H9 (cell line): Measurements from ENCODE around the gene CALHM1. TPM values are rescaled to one million over a fixed set of nuclear protein-coding genes. Genes with fewer than 3 reads are reported as not detected.

ENCODE experiments used
- DNase-seq: peaks from one replicate; pipeline ENCODE4 v3.0.0-alpha.2; 2017
- H2AFZ ChIP-seq: one replicate; pipeline ENCODE4 v1.6.1; 2013; ENCODE audit warnings: mild to moderate bottlenecking, low read length, control low read depth, moderate library complexity
- H2AK5ac ChIP-seq: 2 replicates; pipeline ENCODE4 v1.6.1; 2013; ENCODE audit warnings: low read length, control low read depth, mixed read lengths; ENCODE audit not compliant: insufficient read length
- H2BK120ac ChIP-seq: one replicate; pipeline ENCODE4 v1.6.1; 2013; ENCODE audit warnings: low read depth, mild to moderate bottlenecking, low read length, control low read depth, inconsistent platforms; ENCODE audit not compliant: poor library complexity, severe bottlenecking
- H2BK12ac ChIP-seq: 2 replicates; pipeline ENCODE4 v1.6.1; 2013; ENCODE audit warnings: low read length, control low read depth, mixed read lengths, low read depth; ENCODE audit not compliant: insufficient read length
- H2BK15ac ChIP-seq: 2 replicates; pipeline ENCODE4 v1.6.1; 2013; ENCODE audit warnings: low read depth, low read length, control low read depth
- H2BK20ac ChIP-seq: one replicate; pipeline ENCODE4 v1.6.1; 2013; ENCODE audit warnings: low read depth, mild to moderate bottlenecking, low read length, control low read depth, inconsistent platforms; ENCODE audit not compliant: poor library complexity, severe bottlenecking
- H2BK5ac ChIP-seq: 2 replicates; pipeline ENCODE4 v1.6.1; 2013; ENCODE audit warnings: low read length, control low read depth, mixed read lengths; ENCODE audit not compliant: insufficient read length
- H3K14ac ChIP-seq: 2 replicates; pipeline ENCODE4 v1.6.1; 2013; ENCODE audit warnings: low read length, control low read depth; ENCODE audit not compliant: insufficient read depth
- H3K18ac ChIP-seq: 2 replicates; pipeline ENCODE4 v1.6.1; 2013; ENCODE audit warnings: low read depth, mild to moderate bottlenecking, mixed read lengths, low read length, control low read depth; ENCODE audit not compliant: insufficient read length
- H3K23ac ChIP-seq: 2 replicates; pipeline ENCODE4 v1.6.1; 2013; ENCODE audit warnings: low read length, control low read depth, mixed read lengths, low read depth; ENCODE audit not compliant: insufficient read length
- H3K23me2 ChIP-seq: 2 replicates; pipeline ENCODE4 v1.6.1; 2013; ENCODE audit warnings: low read depth, mild to moderate bottlenecking, mixed read lengths, low read length, control low read depth; ENCODE audit not compliant: insufficient read length, poor library complexity, severe bottlenecking
- H3K27ac ChIP-seq: 2 replicates; pipeline ENCODE4 v1.5.1; 2013; ENCODE audit warnings: low read length, control low read depth, mixed read lengths, low read depth; ENCODE audit not compliant: insufficient read length
- H3K27me3 ChIP-seq: 2 replicates; pipeline ENCODE4 v1.6.1; 2013; ENCODE audit warnings: low read length, control low read depth, inconsistent platforms; ENCODE audit not compliant: insufficient read depth
- H3K4ac ChIP-seq: 2 replicates; pipeline ENCODE4 v1.6.1; 2013; ENCODE audit warnings: low read depth, mild to moderate bottlenecking, control low read depth, inconsistent platforms, low read length, moderate library complexity
- H3K4me1 ChIP-seq: 2 replicates; pipeline ENCODE4 v1.6.1; 2013; ENCODE audit warnings: low read length, control low read depth, inconsistent platforms; ENCODE audit not compliant: insufficient read depth
- H3K4me2 ChIP-seq: 2 replicates; pipeline ENCODE4 v1.6.1; 2013; ENCODE audit warnings: low read length, control low read depth, mixed read lengths; ENCODE audit not compliant: insufficient read length, insufficient read depth
- H3K56ac ChIP-seq: 2 replicates; pipeline ENCODE4 v1.6.1; 2013; ENCODE audit warnings: low read depth, mild to moderate bottlenecking, mixed read lengths, low read length, control low read depth; ENCODE audit not compliant: insufficient read length
- H3K79me1 ChIP-seq: 2 replicates; pipeline ENCODE4 v1.6.1; 2013; ENCODE audit warnings: low read depth, mild to moderate bottlenecking, moderate library complexity, low read length, control low read depth, inconsistent platforms; ENCODE audit not compliant: insufficient read depth, poor library complexity, severe bottlenecking
- H3K79me2 ChIP-seq: 2 replicates; pipeline ENCODE4 v1.6.1; 2013; ENCODE audit warnings: low read length, control low read depth, inconsistent platforms; ENCODE audit not compliant: insufficient read depth
- H3K9ac ChIP-seq: 2 replicates; pipeline ENCODE4 v1.6.1; 2013; ENCODE audit warnings: low read length, control low read depth, mixed read lengths; ENCODE audit not compliant: insufficient read length; ENCODE audit errors: extremely low read depth
- H3K9me3 ChIP-seq: one replicate; pipeline ENCODE4 v1.6.1; 2013; ENCODE audit warnings: low read depth, low read length, inconsistent platforms; ENCODE audit not compliant: control insufficient read depth
- H3T11ph ChIP-seq: one replicate; pipeline ENCODE4 v1.6.1; 2013; ENCODE audit warnings: mild to moderate bottlenecking, low read length, control low read depth, inconsistent platforms
- H4K20me1 ChIP-seq: one replicate; pipeline ENCODE4 v1.6.1; 2013; ENCODE audit not compliant: control insufficient read depth, insufficient read length, insufficient read depth
- H4K5ac ChIP-seq: 2 replicates; pipeline ENCODE4 v1.6.1; 2013; ENCODE audit warnings: low read depth, mild to moderate bottlenecking, mixed read lengths, low read length, control low read depth; ENCODE audit not compliant: insufficient read length
- H4K8ac ChIP-seq: replicated peaks from 2 replicates; pipeline ENCODE4 v1.6.1; 2013; ENCODE audit warnings: low read length, control low read depth, mixed read lengths, low read depth; ENCODE audit not compliant: insufficient read length
- H4K91ac ChIP-seq: 2 replicates; pipeline ENCODE4 v1.6.1; 2013; ENCODE audit warnings: low read depth, mild to moderate bottlenecking, moderate library complexity, mixed read lengths, low read length, control low read depth; ENCODE audit not compliant: insufficient read length
- H3K27ac Mint-ChIP-seq, 3 experiments: 2 replicates in 2 of 3; 3 replicates in 1 of 3; pipeline ENCODE4 v1.8.0; 2020 to 2021; ENCODE audit warnings: mixed read lengths in 3 of 3, mild to moderate bottlenecking in 1 of 3, moderate library complexity in 1 of 3
- H3K27me3 Mint-ChIP-seq: 2 replicates; pipeline ENCODE4 v1.8.0; 2021; ENCODE audit warnings: low read depth, mild to moderate bottlenecking, moderate library complexity, mixed read lengths
- H3K36me3 Mint-ChIP-seq, 3 experiments: 2 replicates in 2 of 3; 3 replicates in 1 of 3; pipeline ENCODE4 v1.8.0; 2020 to 2021; ENCODE audit warnings: low read depth in 3 of 3, mixed read lengths in 3 of 3; ENCODE audit not compliant: insufficient read depth in 1 of 3
- H3K4me1 Mint-ChIP-seq, 2 experiments: 2 replicates each; pipeline ENCODE4 v1.8.0; 2020; ENCODE audit warnings: mixed read lengths in 2 of 2
- H3K4me3 Mint-ChIP-seq, 2 experiments: 2 replicates in 1 of 2; 3 replicates in 1 of 2; pipeline ENCODE4 v1.8.0; 2020 to 2021; ENCODE audit warnings: mild to moderate bottlenecking in 2 of 2, mixed read lengths in 2 of 2, moderate library complexity in 1 of 2
- H3K9me3 Mint-ChIP-seq, 2 experiments: 2 replicates in 1 of 2; 3 replicates in 1 of 2; pipeline ENCODE4 v1.8.0; 2020; ENCODE audit warnings: mild to moderate bottlenecking in 2 of 2, mixed read lengths in 2 of 2, moderate library complexity in 1 of 2
- WGBS: extraction: QIAGEN DNeasy Blood & Tissue Kit; methylation state at CpG from one replicate; pipeline ENCODE4 v1.1.7; 2013; ENCODE audit warnings: missing lambda C conversion rate, low lambda C conversion rate, mixed read lengths; ENCODE audit not compliant: insufficient read length; ENCODE audit errors: extremely low coverage; 5-methylcytosine and 5-hydroxymethylcytosine counted together
- total RNA-seq: library from RNA; stranded (reverse); gene quantifications from 2 replicates; pipeline ENCODE4 v1.2.1, GENCODE V29; 2021
- TF ChIP-seq, protein P1 (sequence below): fragments of 200-600 bp; sonication (generic); conservative IDR thresholded peaks from 3 replicates; pipeline ENCODE4 v1.8.0; 2021; ENCODE audit warnings: antibody characterized with exemption, mild to moderate bottlenecking

Gene CALHM1
- total RNA-seq, 1 experiment from 2014 or later: 0.13 TPM

DNA sequence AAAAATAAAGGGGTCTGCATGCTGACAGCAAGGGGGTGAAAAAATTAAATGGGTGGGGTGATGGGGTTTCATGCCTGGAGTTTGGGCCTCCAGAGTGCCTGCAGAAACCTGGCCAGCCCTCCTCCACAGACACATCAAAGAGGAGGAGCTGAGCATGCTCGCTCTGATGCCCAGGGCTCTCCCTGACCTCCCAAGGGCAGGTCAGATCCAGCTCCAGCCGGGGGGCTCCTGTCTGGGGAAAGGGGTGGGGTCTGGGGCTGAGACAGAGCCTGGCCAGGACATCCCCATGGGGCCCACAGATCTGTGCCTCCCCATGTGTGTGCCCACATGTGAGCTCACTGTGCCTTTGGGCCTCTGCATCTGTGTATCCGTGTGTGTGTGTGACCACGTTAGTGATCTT, 915 bp upstream of the CALHM1 start:
- H3K23me2 ChIP-seq: no peaks in the 10 kb centered on the region
- no peak overlapping the region for H4K8ac ChIP-seq
- no peak overlapping the region for H3K18ac ChIP-seq
- no peaks in the 10 kb centered on the region; the same call in 1 of the 2 replicates for H3K4me1 ChIP-seq
- H4K5ac ChIP-seq: no peak overlapping the region
- H2BK12ac ChIP-seq: no peak overlapping the region
- no peak overlapping the region for H3K27ac Mint-ChIP-seq
- no peak overlapping the region for H3K23ac ChIP-seq
- H3K4me3 Mint-ChIP-seq: no peak overlapping the region
- no peaks in the 10 kb centered on the region for H4K20me1 ChIP-seq
- no peaks in the 10 kb centered on the region for H3K79me1 ChIP-seq
- H3K9ac ChIP-seq: no peak overlapping the region
- H2BK20ac ChIP-seq: no peak overlapping the region
- H3K9me3 Mint-ChIP-seq: no peaks in the 10 kb centered on the region
- TF ChIP-seq, protein P1, sequence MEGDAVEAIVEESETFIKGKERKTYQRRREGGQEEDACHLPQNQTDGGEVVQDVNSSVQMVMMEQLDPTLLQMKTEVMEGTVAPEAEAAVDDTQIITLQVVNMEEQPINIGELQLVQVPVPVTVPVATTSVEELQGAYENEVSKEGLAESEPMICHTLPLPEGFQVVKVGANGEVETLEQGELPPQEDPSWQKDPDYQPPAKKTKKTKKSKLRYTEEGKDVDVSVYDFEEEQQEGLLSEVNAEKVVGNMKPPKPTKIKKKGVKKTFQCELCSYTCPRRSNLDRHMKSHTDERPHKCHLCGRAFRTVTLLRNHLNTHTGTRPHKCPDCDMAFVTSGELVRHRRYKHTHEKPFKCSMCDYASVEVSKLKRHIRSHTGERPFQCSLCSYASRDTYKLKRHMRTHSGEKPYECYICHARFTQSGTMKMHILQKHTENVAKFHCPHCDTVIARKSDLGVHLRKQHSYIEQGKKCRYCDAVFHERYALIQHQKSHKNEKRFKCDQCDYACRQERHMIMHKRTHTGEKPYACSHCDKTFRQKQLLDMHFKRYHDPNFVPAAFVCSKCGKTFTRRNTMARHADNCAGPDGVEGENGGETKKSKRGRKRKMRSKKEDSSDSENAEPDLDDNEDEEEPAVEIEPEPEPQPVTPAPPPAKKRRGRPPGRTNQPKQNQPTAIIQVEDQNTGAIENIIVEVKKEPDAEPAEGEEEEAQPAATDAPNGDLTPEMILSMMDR: no peak
- H3K9me3 ChIP-seq: no peaks in the 10 kb centered on the region
- no peak overlapping the region for H2BK5ac ChIP-seq
- no peak overlapping the region for H3K4ac ChIP-seq
- peaks cover 5% of the 10 kb centered on the region for H3K27me3 Mint-ChIP-seq
- no peak overlapping the region for H3K27ac ChIP-seq
- WGBS: no CpG with 5 or more reads among the region's 4 CpGs
- no peak overlapping the region for H2BK15ac ChIP-seq
- H3K4me2 ChIP-seq: no peak overlapping the region
- no peaks in the 10 kb centered on the region for H3K27me3 ChIP-seq
- H2AFZ ChIP-seq: no peak overlapping the region
- H2BK120ac ChIP-seq: no peak overlapping the region
- no peaks in the 10 kb centered on the region for H3K36me3 Mint-ChIP-seq
- H3K4me1 Mint-ChIP-seq: peaks cover 4 to 8% of the 10 kb centered on the region in 2 experiments
- no peak overlapping the region for H3K14ac ChIP-seq
- H3T11ph ChIP-seq: no peak overlapping the region
- H2AK5ac ChIP-seq: no peak overlapping the region
- H3K56ac ChIP-seq: no peak overlapping the region
- H4K91ac ChIP-seq: no peak overlapping the region
- DNase-seq: no peak
- no peaks in the 10 kb centered on the region for H3K79me2 ChIP-seq
